ENCODE data around the gene SEC24D. TPM values are rescaled to one million over a fixed set of nuclear protein-coding genes. Genes with fewer than 3 reads are reported as not detected.
A peak's percentile ranks its signal among the peaks of the same experiment; 100 is the strongest.

SEC24D gene
- polyA plus RNA-seq, 1 donor: 44.3 TPM

DNA sequence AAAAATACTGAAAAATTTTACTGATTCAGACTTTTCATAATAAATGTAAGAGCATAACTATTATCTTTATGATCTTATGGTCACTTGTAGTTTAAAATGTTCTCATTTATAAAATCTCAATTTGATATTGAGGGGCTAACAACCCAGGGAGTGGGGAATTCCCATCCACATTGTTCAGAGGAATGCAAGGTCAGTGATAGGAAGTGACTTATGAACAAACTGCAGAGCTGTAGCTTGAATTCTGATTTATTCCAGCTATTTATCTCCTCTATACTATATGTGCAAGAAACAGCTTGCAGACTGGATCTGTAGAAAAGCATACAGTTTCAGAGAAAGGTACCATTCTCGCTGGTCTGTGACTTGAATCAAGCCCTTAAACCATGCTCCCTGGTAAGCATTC, 61.6 kb downstream of the SEC24D start:
- no peak for DNase-seq

DNA sequence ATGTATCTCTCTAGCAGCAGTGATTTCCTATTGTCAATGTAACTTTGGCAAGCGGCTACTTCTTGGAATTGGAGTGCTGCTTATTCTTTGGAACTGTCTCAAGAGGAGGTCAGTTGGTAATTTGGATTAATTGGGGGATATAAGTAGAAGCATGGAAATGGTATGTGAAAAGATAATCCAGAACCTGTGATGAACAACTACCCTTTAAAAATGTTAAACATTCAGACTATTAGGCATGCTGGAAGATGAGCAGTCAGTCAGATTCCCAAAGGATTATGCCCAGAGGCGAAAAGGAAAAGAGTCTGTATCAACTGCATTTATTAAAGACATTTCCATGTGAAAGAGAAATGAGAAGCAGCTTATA, 62.5 kb downstream of the SEC24D start:
- DNase-seq: no peak

DNA sequence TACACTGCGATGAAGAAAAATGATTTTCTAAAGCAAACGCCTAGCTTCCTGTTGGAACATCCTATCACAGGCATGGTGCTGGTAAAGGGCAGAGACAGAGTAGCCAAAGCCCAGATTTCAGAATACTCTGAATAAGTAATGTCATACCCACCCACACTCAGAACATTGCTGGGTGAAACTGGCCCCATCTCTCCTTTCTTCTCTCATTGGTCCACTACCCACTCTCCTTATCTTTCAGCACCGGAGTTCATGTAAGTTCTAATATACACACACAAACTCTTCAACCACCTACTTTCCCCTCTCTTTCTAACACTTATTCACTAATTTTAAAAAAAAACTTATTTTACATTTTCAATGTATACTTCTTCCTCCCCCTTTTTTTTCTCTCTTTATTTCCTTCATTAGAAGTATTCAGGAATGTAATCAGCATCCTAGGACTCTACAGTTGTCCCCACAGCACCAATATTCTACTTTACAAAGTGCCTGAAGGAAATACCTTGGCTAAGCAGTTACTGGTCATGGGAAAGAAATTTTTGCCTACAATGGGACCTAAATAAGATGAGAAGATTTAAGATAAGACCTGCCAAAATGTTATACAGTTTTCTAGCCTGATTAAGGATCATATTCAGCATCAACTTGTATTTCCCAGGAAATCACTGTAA, 63.0 kb downstream of the SEC24D start:
- no peak for DNase-seq

DNA sequence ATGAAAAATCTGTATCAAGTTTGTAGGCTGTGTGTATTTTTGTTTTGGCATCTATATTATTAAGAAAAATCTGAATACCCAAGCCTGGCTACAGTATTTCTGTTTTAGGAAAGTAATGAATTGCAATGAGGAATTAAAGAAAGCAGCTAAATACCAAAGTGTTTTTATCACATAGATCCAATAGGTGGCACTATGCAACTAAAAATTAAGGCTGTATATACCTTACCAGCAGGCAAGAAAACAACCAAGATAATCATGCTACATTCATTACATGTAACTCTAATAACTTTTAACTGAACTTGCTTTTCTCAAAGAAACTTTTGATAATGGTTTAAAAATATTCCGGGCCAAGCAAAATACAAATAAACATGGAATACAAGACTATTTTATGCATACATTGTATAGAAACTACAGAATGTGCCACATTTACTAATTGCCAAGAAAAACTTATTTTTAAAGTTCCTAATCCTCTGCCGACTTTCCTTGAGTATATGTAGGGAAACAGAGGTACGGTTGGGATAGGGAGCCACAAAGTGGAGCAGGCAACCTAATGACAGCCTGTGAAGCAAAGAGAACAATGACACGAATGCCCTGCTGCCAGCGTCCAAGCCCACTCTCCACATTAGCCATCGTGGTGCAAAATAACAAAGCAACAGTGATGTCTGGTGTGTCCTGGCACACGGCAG, 63.7 kb downstream of the SEC24D start:
- DNase-seq: peak; percentile 56

DNA sequence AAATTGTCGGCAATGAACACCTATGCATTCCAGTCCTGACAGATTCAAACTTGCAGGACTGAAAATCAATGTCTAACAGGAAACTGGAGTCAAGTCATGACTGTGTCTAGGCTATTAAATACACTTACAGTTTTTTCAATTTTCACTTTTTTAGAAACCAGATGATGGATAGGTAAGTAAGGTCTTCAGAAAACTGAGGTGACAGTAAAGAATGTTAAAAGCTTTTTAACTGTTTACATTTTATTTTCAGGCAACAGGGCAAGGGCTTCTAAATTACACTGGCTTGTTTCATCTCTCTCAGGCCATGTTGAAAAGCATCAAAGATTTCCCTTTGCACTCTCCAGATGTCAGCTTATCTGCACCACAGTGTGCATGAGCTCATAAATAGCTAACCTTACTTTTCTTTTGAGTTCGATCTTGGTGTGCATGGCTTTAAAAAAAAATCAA, 65.2 kb downstream of the SEC24D start:
- no peak for DNase-seq

DNA sequence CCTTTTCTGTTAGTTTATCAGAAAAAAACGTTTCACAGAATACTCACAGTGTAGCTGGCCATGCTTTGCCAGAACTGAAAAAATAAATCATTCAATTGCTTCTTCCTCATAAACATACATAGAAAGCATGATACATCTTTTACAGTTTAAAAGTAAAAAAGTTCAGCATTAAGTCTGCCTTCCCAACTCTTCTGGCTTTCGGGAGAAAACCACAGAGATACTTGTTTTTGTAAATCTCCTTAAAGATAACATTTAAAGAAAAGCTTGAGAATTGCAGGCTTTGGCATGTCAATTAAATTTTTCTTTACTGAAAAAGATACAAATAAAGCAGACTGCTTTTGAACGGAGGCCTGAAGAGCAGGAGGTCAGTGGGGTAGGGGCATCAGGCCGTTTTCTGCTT, 66.8 kb downstream of the SEC24D start:
- no peak for DNase-seq

DNA sequence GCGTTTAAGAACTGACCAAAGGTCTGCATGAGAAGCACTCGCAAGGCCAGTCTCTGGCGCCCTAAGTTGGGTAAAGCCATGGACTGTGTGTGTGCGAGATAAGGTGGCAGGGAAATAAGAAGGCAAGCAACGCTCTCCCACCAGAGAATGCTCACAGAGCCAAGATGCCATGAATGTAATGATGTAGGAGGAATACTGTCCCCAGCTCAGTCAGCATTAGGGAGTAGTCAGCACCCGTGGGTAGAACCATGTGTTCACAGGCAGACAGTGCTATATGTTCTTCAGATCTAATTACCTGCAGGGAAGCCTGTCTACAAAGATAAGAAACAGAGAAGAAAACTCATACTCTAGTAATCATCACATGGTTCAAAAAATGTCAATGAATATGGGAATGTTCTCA, 68.8 kb downstream of the SEC24D start:
- no peak for DNase-seq

DNA sequence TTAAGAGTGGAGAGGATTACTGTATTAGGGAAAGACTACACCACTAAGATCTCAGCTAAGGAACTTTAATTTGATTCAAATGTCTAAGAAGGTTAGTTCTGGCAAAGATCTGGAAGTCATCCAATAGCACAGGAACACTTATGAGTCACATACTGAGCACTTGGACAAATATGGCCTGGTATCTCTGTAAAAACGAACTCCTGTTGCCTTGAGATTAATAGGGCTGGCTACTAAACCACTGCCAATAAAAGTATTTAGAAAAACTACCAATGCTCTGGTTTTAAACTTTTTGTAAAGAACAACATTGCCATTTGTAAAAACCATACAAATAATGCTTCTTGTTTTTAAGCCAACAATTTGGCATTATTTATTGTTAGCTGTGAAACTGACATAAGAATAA, 70.5 kb downstream of the SEC24D start:
- DNase-seq: no peak

DNA sequence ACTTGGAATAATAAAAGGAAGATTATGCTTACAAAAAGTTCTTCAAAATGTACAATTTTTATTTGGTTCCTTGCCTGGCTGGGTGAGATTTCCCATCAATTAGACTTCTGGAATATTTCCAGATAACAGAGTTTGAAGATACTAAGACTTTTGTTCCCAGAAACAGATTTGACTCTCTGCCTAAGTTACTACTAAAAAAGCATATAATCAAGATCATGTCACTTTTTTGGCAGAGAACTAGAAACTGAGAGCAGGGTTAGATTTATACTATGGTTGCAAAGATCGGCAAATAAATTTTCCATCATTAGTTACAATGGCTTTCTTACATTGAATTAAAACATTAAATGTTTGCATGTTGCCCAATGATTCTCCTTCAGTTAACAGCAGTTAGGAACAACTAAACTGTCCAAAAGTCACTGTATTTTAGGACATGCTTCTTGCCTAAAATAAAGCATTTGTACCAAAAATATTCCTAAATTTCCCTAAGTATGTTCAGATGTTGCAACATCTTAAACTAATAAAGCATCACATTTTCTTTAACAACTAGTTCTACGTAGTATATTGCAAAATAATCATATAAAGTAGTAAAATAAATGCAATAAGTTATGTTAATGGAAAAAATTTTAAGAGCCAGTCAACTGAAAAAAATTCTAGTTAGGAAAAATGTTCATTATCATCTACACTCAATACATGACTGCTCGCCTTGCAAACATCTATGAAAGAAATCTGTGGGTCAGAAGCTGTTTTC, 73.0 kb downstream of the SEC24D start:
- peak; percentile 57 for DNase-seq

GRCh38 chr4:118762155-118762554, 73.8 kb downstream of the SEC24D start:
- DNase-seq: no peak

DNA sequence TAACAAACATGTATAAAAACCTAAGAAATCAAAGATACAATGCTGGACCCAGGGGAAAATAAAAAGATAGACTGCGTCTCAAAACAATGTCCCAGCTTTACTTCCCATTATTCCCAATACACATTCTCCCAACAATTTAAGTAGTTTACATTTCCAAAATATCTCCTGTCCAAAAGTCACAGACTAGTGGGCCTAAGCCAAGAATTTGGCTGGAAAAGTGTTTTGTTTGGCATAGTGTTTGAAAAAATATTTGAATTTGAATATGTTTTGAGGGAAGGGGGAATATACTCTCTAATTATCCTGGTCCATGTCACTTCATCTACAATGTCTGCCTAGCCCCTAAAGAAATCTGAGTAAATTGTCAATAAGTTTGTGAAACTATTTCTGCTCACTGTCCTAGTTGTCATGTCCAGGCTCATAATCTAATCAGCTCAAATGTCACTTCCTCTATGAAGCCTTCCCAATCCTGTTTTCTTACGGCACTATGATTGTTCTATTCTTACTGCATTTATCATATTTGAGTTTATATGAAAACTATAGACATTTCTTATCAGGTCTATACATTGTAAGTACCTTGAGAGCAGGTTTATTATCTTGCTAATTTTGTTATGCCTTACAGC, 74.4 kb downstream of the SEC24D start:
- no peak for DNase-seq

DNA sequence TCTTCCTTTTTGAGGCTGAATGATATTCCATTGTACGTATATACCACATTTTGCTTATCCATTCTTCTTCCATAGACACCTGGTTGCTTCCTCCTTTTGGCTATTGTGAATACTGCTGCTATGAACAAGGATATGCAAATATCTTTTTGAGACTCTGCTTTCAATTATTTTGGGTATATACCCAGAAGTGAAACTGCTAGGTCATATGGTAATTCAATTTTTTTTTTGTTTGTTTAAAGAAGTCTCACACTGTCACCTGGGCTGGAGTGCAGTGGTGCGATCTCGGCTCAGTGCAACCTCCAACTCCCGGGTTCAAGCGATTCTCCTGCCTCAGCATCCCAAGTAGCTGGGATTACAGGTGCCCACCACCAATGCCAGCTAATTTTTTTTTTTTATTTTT, 75.4 kb downstream of the SEC24D start:
- no peak for DNase-seq

- DNase-seq: no peak
Observed at GRCh38 chr4:118760092-118760491, 75.8 kb downstream of the SEC24D start.

DNA sequence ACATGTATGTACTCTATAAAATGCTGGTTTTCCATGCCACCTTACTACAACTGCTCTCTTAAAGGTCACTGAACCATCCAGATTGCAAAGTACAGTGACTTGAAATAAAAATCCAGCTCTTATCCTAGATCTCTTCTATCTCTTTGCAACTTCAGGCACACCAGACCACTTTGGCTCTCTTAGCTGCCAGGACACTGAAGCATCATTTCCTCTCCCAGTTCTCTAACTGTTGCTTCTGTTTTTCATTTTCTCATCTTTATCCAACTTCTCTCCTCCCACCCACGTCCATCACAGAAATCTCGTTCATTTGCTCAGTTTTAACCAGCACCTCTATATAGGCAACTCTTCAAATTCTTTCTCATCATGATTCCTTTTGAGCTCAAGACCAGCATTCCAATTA, 76.4 kb downstream of the SEC24D start:
- DNase-seq: no peak

DNA sequence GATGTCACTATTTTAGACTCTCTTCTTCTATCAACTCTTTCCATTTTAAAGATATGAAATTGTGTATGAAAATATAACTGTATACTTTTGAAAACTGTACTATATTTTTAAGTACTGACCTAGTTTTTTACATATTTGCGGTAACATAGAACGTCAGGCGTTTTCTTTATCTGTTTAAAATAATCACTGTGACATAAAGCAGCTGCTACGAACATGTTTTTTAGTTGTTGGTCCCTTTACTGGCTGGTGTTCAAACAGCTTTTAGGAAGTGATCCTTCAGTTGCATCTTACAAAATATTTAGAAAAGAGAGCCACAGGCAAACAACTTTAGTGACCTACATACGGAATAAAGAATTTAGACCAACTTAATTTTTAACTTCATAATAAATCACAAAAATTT, 77.6 kb downstream of the SEC24D start:
- peak; percentile 43 for DNase-seq

DNA sequence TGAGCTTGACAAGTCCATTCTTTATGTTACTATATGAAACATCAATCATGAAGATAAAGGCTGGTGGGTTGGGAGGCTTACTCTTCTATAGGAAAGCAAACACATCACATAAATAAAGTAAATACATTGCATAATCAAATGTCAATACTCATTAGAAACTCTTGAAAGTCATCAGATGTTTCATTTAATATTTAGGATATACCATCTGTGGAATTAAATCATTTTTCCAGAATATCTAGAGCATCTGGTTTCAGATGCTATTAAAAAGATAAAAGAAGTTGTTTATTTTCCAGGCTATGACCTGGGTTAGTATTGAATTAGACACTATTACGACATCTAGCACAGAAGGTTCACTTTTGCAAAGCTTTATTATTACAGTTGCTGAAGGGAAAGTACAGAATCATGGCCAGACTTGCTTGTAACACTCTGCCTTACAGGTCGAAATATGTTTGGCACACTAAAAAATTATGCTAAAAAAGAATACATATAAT, 78.1 kb downstream of the SEC24D start:
- DNase-seq: peak; percentile 36

- DNase-seq: no peak
Observed at GRCh38 chr4:118756958-118757357, 79.0 kb downstream of the SEC24D start.

DNA sequence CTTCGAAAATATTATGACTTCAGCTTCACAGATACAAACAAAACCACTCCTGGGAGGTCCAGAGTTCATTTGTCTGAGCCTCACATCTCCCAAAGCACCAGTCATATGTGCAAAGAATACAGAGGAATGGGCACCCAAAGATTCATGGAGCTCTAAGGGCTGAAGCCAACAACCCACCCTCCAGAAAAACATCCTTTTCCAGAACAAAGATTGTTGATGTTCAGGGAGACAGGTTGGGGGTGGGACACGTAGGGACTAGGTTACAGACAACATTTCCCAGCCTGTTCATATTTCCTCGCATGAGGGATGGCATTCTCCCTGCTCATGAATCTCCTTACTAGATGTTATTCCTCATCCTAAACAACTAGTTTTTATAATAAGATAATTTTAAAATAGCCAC, 79.5 kb downstream of the SEC24D start:
- DNase-seq: no peak

DNA sequence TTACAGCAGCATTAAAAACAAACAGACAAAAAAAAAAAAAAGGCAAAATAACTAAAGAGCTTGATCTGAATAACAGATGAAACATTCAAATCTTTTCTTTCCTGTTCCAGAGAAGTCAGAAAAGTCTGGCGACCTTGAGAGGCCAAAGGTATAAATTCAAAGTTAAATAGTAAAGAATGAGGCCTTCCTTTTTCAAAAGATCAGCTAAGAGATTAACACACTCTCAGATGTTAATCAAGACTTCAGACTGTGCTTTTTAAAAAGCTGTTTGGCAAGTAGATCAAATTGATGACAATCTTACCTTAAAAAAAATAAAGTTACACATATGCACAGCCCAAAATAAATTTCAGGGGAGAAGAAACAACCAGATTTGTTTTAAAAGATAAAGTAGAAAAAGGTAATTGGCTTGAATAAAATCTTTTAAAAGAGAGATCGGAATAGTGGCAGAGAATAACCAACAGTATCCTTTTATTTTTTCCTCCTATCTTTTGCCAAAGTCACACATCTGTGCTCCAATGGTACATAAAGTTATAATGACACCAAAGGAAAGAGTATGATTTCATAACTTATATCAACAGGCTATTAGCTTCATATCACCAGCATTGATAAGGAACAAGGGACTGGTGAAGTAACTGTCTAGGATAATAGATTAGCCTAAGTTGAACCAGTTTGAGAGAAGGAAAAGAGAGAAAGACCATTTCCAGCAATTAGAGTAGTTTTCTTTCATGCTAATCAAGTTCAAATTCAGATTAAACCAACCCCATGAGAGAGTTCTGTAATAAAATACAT, 80.3 kb downstream of the SEC24D start:
- no peak for DNase-seq

- no peak for DNase-seq
Observed at GRCh38 chr4:118754890-118755289, 81.0 kb downstream of the SEC24D start.

GRCh38 chr4:118753685-118754084, 82.2 kb downstream of the SEC24D start:
- DNase-seq: no peak

DNA sequence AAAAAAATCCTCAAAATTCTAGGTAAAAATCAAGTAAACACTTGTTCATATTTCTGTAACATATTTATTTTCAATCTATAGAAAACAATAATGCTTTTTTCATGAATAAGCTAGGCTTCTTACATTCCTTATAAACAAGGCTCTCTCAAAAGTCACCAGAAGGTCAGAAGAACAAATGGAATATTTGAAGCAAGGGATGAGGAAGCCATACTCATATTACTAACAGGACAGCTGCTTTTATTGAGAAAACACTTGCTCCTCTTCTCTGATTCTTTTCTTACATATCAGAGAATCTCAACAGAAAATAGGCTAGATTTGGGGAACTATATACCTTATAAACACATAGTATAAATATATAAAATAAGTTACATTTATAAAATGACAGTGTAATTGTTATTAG, 82.8 kb downstream of the SEC24D start:
- DNase-seq: no peak
